HG02943 (cell line): Measurements from ENCODE around the gene NAALADL2.
A peak's percentile ranks its signal among the peaks of the same experiment; 100 is the strongest.
"Not testable (repeated sequence)": the region's sequence is repeated elsewhere in the genome, so short reads cannot be mapped to it uniquely, and the experiment has no call there.

Source experiments
- ATAC-seq: cut with Tn5 transposase; IDR thresholded peaks from one replicate; pipeline ENCODE4 v1.9.1; 2021; ENCODE audit warnings: mild to moderate bottlenecking, low read depth, moderate library complexity; ENCODE audit not compliant: unreplicated experiment

Gene NAALADL2

GRCh38 chr3:175342196-175342595 is 483.1 kb downstream of the NAALADL2 start:
- no peak for ATAC-seq

- no peak for ATAC-seq
These were observed 484.8 kb downstream of the NAALADL2 start for GRCh38 chr3:175343946-175344345.

GRCh38 chr3:175346573-175347356 is 487.6 kb downstream of the NAALADL2 start:
- ATAC-seq: no peak

GRCh38 chr3:175349168-175349567 is 490.0 kb downstream of the NAALADL2 start:
- ATAC-seq: peak; percentile 70

GRCh38 chr3:175355801-175356335 is 496.7 kb downstream of the NAALADL2 start:
- ATAC-seq: no peak

- ATAC-seq: no peak
These were observed 497.8 kb downstream of the NAALADL2 start for GRCh38 chr3:175356899-175357324.

- no peak for ATAC-seq
These were observed 498.6 kb downstream of the NAALADL2 start for GRCh38 chr3:175357758-175358157.

GRCh38 chr3:175358935-175359334 is 499.8 kb downstream of the NAALADL2 start:
- ATAC-seq: no peak

GRCh38 chr3:175370426-175370825 is 511.3 kb downstream of the NAALADL2 start:
- ATAC-seq: not testable (repeated sequence)

- not testable (repeated sequence) for ATAC-seq
These were observed 512.1 kb downstream of the NAALADL2 start for GRCh38 chr3:175371187-175371586.

- ATAC-seq: no peak
These were observed 515.6 kb downstream of the NAALADL2 start for GRCh38 chr3:175374705-175375104.

GRCh38 chr3:175378348-175378747 is 519.2 kb downstream of the NAALADL2 start:
- ATAC-seq: peak; percentile 62

GRCh38 chr3:175381685-175382084 is 522.6 kb downstream of the NAALADL2 start:
- no peak for ATAC-seq

GRCh38 chr3:175383371-175383770 is 524.2 kb downstream of the NAALADL2 start:
- no peak for ATAC-seq

- no peak for ATAC-seq
These were observed 524.7 kb downstream of the NAALADL2 start for GRCh38 chr3:175383813-175384212.

GRCh38 chr3:175384569-175384968 is 525.4 kb downstream of the NAALADL2 start:
- ATAC-seq: no peak

- no peak for ATAC-seq
These were observed 527.5 kb downstream of the NAALADL2 start for GRCh38 chr3:175386630-175387029.

GRCh38 chr3:175389560-175389959 is 530.4 kb downstream of the NAALADL2 start:
- no peak for ATAC-seq

- no peak for ATAC-seq
These were observed 532.5 kb downstream of the NAALADL2 start for GRCh38 chr3:175391601-175392000.

- ATAC-seq: no peak
These were observed 533.5 kb downstream of the NAALADL2 start for GRCh38 chr3:175392653-175393052.

GRCh38 chr3:175397372-175397771 is 538.2 kb downstream of the NAALADL2 start:
- no peak for ATAC-seq

- ATAC-seq: no peak
These were observed 539.5 kb downstream of the NAALADL2 start for GRCh38 chr3:175398676-175399075.
